Thymus (tissue), 11 donors: Measurements from ENCODE around the gene PNMA8C. TPM values are rescaled to one million over a fixed set of nuclear protein-coding genes. Genes with fewer than 3 reads are reported as not detected.
"Not testable (repeated sequence)": the region's sequence is repeated elsewhere in the genome, so short reads cannot be mapped to it uniquely, and the experiment has no call there.

Experiments
- DNase-seq, 9 donors: peaks; one replicate each; pipeline ENCODE4 v3.0.0-alpha.2; 2013; ENCODE audit warnings: low spot score in 9 of 9, low read depth in 6 of 9, missing footprints in 1 of 9
- H3K27ac ChIP-seq, 2 donors: one replicate each; pipeline ENCODE4 v1.5.1; 2013; ENCODE audit warnings: control low read depth in 1 of 2, low read depth in 1 of 2, low read length in 1 of 2, mild to moderate bottlenecking in 1 of 2, moderate library complexity in 1 of 2
- H3K27me3 ChIP-seq, 2 donors: one replicate each; pipeline ENCODE4 v1.5.1; 2013; ENCODE audit warnings: low read length in 1 of 2; ENCODE audit not compliant: control insufficient read depth in 2 of 2, insufficient read depth in 1 of 2
- H3K36me3 ChIP-seq, 2 donors: one replicate each; pipeline ENCODE4 v1.5.1; 2013; ENCODE audit warnings: low read length in 1 of 2, mild to moderate bottlenecking in 1 of 2, moderate library complexity in 1 of 2; ENCODE audit not compliant: control insufficient read depth in 2 of 2, insufficient read depth in 2 of 2
- H3K4me1 ChIP-seq, 2 donors: one replicate each; pipeline ENCODE4 v1.5.1; 2013; ENCODE audit warnings: low read length in 2 of 2; ENCODE audit not compliant: control insufficient read depth in 2 of 2, insufficient read depth in 2 of 2
- H3K4me3 ChIP-seq, 2 donors: one replicate each; pipeline ENCODE4 v1.5.1; 2013; ENCODE audit warnings: low read length in 2 of 2, control low read depth in 1 of 2, mild to moderate bottlenecking in 1 of 2
- H3K9me3 ChIP-seq, 2 donors: one replicate each; pipeline ENCODE4 v1.5.1; 2013; ENCODE audit warnings: low read length in 1 of 2, mild to moderate bottlenecking in 1 of 2; ENCODE audit not compliant: control insufficient read depth in 2 of 2, insufficient read depth in 1 of 2
- WGBS: extraction: QIAGEN DNeasy Blood & Tissue Kit; methylation state at CpG from one replicate; pipeline ENCODE4 v1.1.7; 2013; 5-methylcytosine and 5-hydroxymethylcytosine counted together
- polyA plus RNA-seq: library from polyadenylated mRNA; stranded (reverse); fragments of 200-250 nt; gene quantifications from one replicate; pipeline ENCODE4 v1.2.3, GENCODE V29; 2013
- total RNA-seq: library from RNA; stranded (reverse); fragments of 120-200 nt; gene quantifications from one replicate; pipeline ENCODE4 v1.2.4, GENCODE V29; 2013
- donor health status: healthy.

PNMA8C gene
- total and polyA plus RNA-seq, 2 donors = 0.05 to 0.07 TPM

DNA sequence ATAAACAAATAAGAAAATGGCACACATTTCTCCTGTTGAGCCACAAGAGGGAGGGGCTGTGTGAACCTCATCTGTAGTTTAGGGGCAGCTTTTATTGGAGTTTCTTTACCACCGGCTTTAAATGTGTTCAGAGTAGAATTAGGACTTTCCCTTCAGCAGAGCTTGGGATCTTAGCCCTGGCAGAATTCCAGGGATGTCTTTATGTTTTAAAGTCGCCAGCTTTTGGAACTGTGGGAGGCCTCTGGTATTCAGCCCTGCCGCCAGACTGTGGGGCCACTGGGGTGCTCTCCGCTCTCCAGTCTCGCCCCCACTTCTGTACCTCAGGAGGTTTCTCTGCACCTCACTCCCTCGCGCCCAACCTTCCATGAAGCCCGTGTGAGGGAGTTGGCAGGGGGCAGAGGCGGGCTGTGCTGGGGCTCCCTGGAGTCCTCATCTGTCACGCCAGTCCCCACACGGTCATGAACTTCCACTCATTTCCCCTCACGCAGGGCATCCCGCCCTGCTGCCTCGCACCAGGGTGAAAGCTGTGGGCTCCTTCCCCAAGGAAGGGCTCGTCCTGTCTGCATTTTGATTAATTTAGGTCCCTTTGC lies 46.9 kb downstream of the PNMA8C start:
- Histone ChIP-seq H3K27me3 (no peaks in the 10 kb centered on the region), H3K9me3 (no peaks in the 10 kb centered on the region), H3K27ac (no peak overlapping the region), H3K4me3 (no peak overlapping the region), H3K4me1 (no peaks in the 10 kb centered on the region), H3K36me3 (peaks cover 55 to 74% of the 10 kb centered on the region in 2 donors)
- whole genome bisulfite sequencing = 98% methylated on average over 15 of the region's 15 CpGs
- DNase-seq = no peak

DNA sequence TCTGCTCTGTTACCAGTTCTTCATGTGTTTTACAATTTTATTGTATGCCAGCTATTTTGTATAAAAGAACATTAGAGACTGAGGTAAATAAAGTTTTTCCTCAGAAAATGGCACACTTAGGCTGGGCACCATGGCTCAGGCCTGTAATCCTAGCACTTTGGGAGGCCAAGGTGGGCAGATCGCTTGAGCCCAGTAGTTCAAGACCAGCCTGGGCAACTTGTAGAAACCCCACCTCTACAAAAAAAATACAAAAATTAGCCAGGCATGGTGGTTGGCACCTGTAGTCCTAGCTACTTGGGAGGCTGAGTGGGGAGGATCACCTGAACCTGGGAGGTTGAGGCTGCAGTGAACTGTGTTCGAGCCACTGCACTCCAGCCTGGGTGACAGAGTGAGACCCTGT lies 47.4 kb downstream of the PNMA8C start:
- H3K36me3 ChIP-seq = peaks cover 59 to 77% of the 10 kb centered on the region in 2 donors
- WGBS = 95% methylated on average over 2 of the region's 2 CpGs
- no peaks in the 10 kb centered on the region for H3K4me1 ChIP-seq
- H3K27ac ChIP-seq = no peak overlapping the region
- H3K27me3 ChIP-seq = no peaks in the 10 kb centered on the region
- no peaks in the 10 kb centered on the region for H3K9me3 ChIP-seq
- no peak for DNase-seq
- no peak overlapping the region for H3K4me3 ChIP-seq

DNA sequence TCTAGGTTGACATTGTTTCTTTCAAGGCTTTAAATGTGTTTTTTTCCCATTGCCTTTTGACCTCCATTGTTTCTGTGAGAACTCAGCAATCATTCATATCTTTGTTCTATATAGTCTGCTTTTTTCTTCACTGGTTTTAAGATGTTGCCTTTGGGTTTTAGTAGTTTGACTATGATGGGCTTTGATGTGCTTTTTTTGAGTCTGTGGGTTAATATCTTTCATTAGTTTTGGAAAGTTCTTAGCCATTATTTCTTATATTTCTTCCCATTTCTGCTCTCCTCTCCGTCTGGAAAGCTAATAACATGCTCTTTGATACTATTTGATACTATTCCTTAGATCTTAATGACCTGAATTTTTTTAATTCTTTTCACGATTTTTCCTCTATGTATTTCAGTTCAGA lies 48.0 kb downstream of the PNMA8C start:
- DNase-seq = no peak
- no peak overlapping the region for H3K27ac ChIP-seq
- H3K4me3 ChIP-seq = no peak overlapping the region
- WGBS = 97% methylated on average over 2 of the region's 2 CpGs
- no peaks in the 10 kb centered on the region for H3K27me3 ChIP-seq
- H3K9me3 ChIP-seq = no peaks in the 10 kb centered on the region
- H3K36me3 ChIP-seq = peaks cover 61 to 76% of the 10 kb centered on the region in 2 donors
- H3K4me1 ChIP-seq = no peaks in the 10 kb centered on the region

DNA sequence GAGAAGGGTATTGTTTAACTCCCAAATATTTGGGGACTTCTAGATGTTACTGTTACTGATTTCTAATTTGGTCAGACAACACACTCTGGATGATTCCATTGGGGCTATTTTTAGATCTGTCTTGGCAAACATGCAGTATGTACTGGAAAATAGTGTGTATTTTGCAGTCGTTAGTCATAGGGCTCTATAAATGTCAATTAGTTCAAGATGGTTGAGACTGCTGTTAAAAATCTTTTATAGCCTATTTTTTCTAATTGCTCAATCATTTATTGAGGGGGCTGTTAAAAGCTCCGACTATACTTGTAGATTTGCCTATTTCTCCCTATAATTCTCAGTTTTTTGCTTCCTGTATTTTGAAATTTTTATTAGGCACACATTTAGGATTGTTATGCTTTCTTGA lies 50.5 kb downstream of the PNMA8C start:
- Histone ChIP-seq H3K36me3 (peaks cover 53 to 61% of the 10 kb centered on the region in 2 donors), H3K9me3 (no peaks in the 10 kb centered on the region), H3K4me1 (peaks cover 0 to 6% of the 10 kb centered on the region in 2 donors), H3K27me3 (no peaks in the 10 kb centered on the region), H3K4me3 (no peak overlapping the region), H3K27ac (no peak overlapping the region)
- WGBS = 89% methylated on average over 2 of the region's 2 CpGs
- DNase-seq = no peak

DNA sequence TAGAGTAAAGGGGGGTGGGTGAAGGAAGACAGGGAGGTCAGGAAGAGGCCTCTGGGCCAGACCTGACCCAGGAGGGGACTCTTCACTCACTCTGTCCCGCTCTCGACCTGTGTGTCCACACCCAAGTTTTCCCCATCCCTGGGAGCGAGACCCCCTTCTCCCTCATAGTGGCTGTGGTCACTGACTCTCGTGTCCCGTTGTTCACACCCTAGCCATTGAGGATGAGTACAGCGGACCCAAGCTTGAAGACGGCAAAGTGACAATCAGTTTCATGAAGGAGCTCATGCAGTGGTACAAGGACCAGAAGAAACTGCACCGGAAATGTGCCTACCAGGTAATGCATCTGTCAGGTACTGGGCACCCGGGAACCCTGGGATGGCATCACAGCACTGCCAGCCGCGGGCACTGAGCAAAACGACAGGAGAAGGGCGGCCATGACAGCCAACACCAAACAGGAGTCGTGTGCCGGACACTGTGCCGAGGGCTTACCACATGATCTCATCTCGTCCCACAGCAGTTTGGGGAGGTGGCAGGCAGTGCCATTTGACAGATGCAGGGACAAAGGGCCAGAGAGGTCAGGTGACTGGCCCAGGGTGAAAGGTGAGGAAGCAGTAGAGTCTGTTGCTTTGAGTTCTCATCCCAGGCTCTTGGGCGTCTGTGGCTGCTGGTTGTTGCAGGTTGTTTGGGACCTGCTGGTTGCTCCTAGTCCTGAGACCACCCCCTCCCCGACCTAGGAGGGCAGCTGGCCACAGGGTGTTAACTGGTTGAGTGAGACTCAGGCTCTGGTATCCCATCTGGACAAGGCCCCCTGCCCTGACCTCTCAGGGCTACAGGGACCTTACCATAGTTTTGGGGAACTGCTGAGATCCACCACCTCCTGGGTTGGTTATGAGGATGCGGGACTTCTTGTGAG lies 52.2 kb downstream of the PNMA8C start:
- no peaks in the 10 kb centered on the region for H3K27me3 ChIP-seq
- no peak overlapping the region for H3K4me3 ChIP-seq
- no peak for DNase-seq
- H3K9me3 ChIP-seq = no peaks in the 10 kb centered on the region
- peaks cover 2 to 11% of the 10 kb centered on the region in 2 donors for H3K4me1 ChIP-seq
- WGBS = 98% methylated on average over 20 of the region's 20 CpGs
- H3K27ac ChIP-seq = no peak overlapping the region
- H3K36me3 ChIP-seq = peaks cover 46 to 47% of the 10 kb centered on the region in 2 donors

DNA sequence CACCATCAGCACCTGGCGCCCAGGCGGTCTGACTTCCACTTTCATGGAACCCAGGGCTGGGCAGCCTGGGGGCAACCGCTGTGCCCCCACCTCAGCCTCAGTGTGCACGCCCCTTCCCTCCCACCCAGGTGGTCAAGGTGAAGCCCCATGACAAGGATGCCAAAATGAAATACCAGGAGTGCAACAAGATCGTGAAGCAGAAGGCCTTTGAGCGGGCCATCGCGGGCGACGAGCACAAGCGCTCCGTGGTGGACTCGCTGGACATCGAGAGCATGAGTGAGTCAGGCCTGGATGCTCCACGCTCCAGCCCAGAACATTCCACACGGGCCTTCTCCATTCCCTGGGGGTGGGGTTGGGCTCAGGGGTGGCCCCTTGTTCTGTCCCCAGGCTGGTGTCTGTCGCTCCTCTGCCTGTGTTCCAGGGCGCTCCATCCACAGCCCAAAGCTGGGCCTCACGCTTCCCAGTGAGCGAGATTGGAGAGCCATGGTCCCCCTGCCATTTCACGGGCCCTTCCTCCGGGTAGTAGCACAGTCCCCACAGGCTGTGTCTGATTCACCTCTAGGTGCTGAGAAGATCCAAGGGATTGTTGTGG lies 53.2 kb downstream of the PNMA8C start:
- not testable (repeated sequence) for H3K27me3 ChIP-seq, H3K4me3 ChIP-seq, DNase-seq, H3K9me3 ChIP-seq, H3K27ac ChIP-seq
- Histone ChIP-seq H3K36me3 (peaks cover 43 to 48% of the 10 kb centered on the region in 2 donors), H3K4me1 (peaks cover 2 to 18% of the 10 kb centered on the region in 2 donors)
- WGBS = 96% methylated on average over 22 of the region's 22 CpGs

Other genes starting within 250 kb of the PNMA8C start
- gene IGFL1, start 199.2 kb downstream of the PNMA8C start, total RNA-seq = 0.99 TPM
- 26.9 TPM for gene IGFL1, start 199.2 kb downstream of the PNMA8C start, polyA plus RNA-seq
- gene HIF3A, start 131.9 kb downstream of the PNMA8C start, total RNA-seq = 0.66 TPM
- 13.1 TPM for gene HIF3A, start 131.9 kb downstream of the PNMA8C start, polyA plus RNA-seq
- gene PPP5C, start 81.8 kb downstream of the PNMA8C start, total RNA-seq = 44.1 TPM
- 32.7 TPM for gene PPP5C, start 81.8 kb downstream of the PNMA8C start, polyA plus RNA-seq
- gene CCDC8, start 15.4 kb downstream of the PNMA8C start, total RNA-seq = 10.3 TPM
- gene CCDC8, start 15.4 kb downstream of the PNMA8C start, polyA plus RNA-seq = 8.6 TPM
- gene PNMA8A, start 42.6 kb upstream of the PNMA8C start, total RNA-seq = 45.4 TPM
- 9.7 TPM for gene PNMA8A, start 42.6 kb upstream of the PNMA8C start, polyA plus RNA-seq
- gene PNMA8B, start 66.9 kb upstream of the PNMA8C start, total RNA-seq = 4.7 TPM
- gene PNMA8B, start 66.9 kb upstream of the PNMA8C start, polyA plus RNA-seq = 4.4 TPM
- gene CALM3, start 172.4 kb upstream of the PNMA8C start, total RNA-seq = 116 TPM
- 167 TPM for gene CALM3, start 172.4 kb upstream of the PNMA8C start, polyA plus RNA-seq
- gene PTGIR, start 196.2 kb upstream of the PNMA8C start, total RNA-seq = 3.4 TPM
- 7.8 TPM for gene PTGIR, start 196.2 kb upstream of the PNMA8C start, polyA plus RNA-seq
- gene GNG8, start 207.3 kb upstream of the PNMA8C start, total RNA-seq = 3.8 TPM
- gene GNG8, start 207.3 kb upstream of the PNMA8C start, polyA plus RNA-seq = not detected
- gene DACT3, start 232.2 kb upstream of the PNMA8C start, total RNA-seq = 1.2 TPM
- gene DACT3, start 232.2 kb upstream of the PNMA8C start, polyA plus RNA-seq = 3.4 TPM